Keratinocyte (primary cell): ENCODE data around the gene NAA50.

Source experiments
- EZH2 ChIP-seq: IDR thresholded peaks from one replicate; pipeline ENCODE4 v1.6.1; 2012; ENCODE audit warnings: inconsistent platforms, mild to moderate bottlenecking, low read length, moderate library complexity
- TF ChIP-seq, protein P1 (sequence below), 3 experiments: IDR thresholded peaks in 1 of 3; conservative IDR thresholded peaks in 1 of 3; optimal IDR thresholded peaks in 1 of 3; 2 replicates in 2 of 3; 3 replicates in 1 of 3; pipeline versions ENCODE3 to v1.5.1; 2011; ENCODE audit warnings: low read length in 3 of 3, mild to moderate bottlenecking in 3 of 3, moderate library complexity in 2 of 3, control low read depth in 1 of 3, inconsistent platforms in 1 of 3; ENCODE audit not compliant: insufficient read depth in 2 of 3; ENCODE audit errors: extremely low read depth in 1 of 3

GRCh38 chr3:113717818-113718217 lies 28.2 kb downstream of the NAA50 start:
- TF ChIP-seq, protein P1, sequence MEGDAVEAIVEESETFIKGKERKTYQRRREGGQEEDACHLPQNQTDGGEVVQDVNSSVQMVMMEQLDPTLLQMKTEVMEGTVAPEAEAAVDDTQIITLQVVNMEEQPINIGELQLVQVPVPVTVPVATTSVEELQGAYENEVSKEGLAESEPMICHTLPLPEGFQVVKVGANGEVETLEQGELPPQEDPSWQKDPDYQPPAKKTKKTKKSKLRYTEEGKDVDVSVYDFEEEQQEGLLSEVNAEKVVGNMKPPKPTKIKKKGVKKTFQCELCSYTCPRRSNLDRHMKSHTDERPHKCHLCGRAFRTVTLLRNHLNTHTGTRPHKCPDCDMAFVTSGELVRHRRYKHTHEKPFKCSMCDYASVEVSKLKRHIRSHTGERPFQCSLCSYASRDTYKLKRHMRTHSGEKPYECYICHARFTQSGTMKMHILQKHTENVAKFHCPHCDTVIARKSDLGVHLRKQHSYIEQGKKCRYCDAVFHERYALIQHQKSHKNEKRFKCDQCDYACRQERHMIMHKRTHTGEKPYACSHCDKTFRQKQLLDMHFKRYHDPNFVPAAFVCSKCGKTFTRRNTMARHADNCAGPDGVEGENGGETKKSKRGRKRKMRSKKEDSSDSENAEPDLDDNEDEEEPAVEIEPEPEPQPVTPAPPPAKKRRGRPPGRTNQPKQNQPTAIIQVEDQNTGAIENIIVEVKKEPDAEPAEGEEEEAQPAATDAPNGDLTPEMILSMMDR (optimal IDR thresholded peaks at IDR 0.05 in 1 of 3, IDR thresholded peaks at IDR 0.05 in 1 of 3, conservative IDR thresholded peaks at IDR 0.05 in 1 of 3; ENCODE audit: extremely low read depth in 1 of 3, insufficient read depth in 2 of 3, low read length in 3 of 3) = no peak
- no peak for TF ChIP-seq EZH2
